Mesangial cell (primary cell): ENCODE measurements around the gene GSK3B. TPM values are rescaled to one million over a fixed set of nuclear protein-coding genes. Genes with fewer than 3 reads are reported as not detected.

Experiments used
- total RNA-seq: library from RNA; depleted of rRNA; stranded (reverse); fragments of >200 nt; gene quantifications from 2 replicates; pipeline ENCODE4 v1.2.3, GENCODE V29; 2015

The GSK3B gene
- total RNA-seq: 27.9 and 30.8 TPM in 2 replicates

GRCh38 chr3:120093911-120094775 is at the start of gene GSK3B:
TSS of gene GSK3B (minus strand) at chr3:120094447. CDS start at chr3:120093434, 1,013 bp downstream.

GRCh38 chr3:119781330-119782198 is 312.7 kb downstream of the GSK3B start, which contains the start of gene NR1I2:
TSS of gene NR1I2 (plus strand) at chr3:119782101.

Other genes starting within 250 kb of the GSK3B start
- 0.65 and 1.1 TPM in 2 replicates for gene GPR156, start 190.8 kb upstream of the GSK3B start, total RNA-seq